ENCODE results near the gene MAIP1. TPM values are rescaled to one million over a fixed set of nuclear protein-coding genes. Genes with fewer than 3 reads are reported as not detected.

Gene MAIP1
- total RNA-seq, 1 donor = 29.8 TPM

DNA sequence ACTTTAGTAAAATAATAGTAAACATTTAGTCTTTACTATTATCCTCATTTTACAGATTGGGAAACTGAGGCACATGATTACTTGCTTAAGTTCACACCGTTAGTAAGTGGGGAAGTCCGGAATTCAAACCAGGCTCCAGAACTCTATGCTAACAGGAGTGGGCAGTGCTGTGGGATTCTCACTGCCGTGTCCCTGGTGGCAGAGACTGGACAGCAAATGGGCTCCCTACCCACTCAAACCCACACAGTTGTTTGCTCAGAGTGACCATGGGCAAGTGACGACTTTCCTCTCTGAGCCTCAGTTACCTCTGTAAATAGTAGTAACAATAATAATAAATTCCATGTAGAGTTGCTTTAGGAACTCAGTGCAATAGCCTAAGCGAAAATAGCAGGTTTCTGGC, 24.0 kb downstream of the MAIP1 start:
- no peak overlapping the region for H3K4me3 ChIP-seq (ENCODE audit: low read depth, low read length)
- no peak for DNase-seq (ENCODE audit: low read depth)
- TF ChIP-seq, protein P1, sequence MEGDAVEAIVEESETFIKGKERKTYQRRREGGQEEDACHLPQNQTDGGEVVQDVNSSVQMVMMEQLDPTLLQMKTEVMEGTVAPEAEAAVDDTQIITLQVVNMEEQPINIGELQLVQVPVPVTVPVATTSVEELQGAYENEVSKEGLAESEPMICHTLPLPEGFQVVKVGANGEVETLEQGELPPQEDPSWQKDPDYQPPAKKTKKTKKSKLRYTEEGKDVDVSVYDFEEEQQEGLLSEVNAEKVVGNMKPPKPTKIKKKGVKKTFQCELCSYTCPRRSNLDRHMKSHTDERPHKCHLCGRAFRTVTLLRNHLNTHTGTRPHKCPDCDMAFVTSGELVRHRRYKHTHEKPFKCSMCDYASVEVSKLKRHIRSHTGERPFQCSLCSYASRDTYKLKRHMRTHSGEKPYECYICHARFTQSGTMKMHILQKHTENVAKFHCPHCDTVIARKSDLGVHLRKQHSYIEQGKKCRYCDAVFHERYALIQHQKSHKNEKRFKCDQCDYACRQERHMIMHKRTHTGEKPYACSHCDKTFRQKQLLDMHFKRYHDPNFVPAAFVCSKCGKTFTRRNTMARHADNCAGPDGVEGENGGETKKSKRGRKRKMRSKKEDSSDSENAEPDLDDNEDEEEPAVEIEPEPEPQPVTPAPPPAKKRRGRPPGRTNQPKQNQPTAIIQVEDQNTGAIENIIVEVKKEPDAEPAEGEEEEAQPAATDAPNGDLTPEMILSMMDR (IDR thresholded peaks at IDR 0.05; ENCODE audit: insufficient read depth, low read depth, low read length) = no peak

DNA sequence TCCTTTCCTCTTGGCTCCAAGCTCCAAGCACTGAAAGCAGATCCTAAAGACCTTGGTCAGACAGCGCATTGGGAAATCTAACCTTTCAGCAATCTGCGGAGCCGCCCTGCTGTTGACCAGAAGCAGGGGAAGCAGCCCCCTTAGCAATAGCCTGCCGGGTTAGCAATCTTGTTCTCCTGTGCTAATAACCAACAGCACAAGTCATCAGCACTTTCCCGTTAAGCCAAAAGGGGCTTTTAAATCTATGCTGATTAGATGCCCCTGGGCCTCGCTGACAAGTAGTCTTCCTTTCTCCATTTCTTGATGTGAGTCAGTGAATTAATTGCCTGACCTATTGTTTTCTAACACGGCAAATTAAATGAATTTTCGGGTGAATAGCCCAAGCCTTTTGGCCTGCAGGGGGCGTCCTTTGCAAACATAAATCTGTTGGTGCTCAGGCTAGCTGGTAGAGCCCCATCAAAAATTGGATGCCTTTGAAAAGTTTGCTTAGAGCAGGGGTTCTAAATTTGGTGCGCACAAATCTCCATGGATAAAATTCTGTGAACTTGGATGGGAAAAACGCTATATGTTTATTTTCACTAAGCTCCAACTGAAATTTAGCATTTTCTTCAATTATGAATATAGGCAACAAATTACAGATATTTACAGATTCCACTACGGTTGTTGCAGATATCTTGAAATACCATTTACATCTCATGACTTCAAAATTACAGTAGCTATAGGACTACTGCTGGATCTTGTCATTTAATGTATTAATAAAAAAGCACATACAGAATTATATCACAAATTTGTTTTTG, 24.6 kb downstream of the MAIP1 start:
- peak; percentile 87 for DNase-seq (ENCODE audit: low read depth)
- peak overlapping the region; percentile 27 for H3K4me3 ChIP-seq (ENCODE audit: low read depth, low read length)
- TF ChIP-seq, protein P1 (IDR thresholded peaks at IDR 0.05; ENCODE audit: insufficient read depth, low read depth, low read length) = peak; percentile 83

DNA sequence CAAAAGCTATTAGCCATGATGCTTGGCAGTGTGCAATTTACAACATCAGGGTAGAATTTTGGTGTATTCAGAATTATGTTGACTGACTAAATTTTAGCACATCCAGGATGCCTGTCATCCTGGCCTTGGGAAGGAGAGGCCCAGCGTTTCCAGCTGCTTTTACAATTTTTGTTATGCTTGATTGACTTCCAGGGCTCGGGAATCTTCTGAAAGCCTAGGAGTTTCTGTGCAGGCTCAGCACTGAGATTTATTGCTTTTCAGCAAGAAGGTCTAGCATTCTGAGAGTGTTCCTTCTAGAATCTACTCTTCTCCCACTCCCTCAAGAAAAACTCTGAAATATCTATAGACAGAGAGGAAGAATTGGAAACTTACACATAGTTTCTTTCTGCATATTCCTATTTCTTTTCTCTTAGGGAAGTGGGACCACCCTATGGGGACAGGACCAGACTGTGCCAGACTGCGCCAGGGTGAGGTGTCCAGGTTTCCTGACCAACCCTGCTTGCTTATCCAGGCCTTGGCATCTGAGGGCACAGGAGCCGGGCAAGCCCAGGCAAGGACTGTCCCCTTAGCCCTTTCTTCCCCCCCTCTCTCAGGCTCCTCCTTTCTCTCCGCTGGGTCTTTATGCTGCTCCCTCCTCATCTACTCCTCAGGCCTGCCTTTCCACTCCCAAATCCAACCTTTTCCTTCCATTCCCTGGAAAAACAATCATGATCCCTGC, 26.9 kb downstream of the MAIP1 start:
- no peak overlapping the region for H3K4me3 ChIP-seq (ENCODE audit: low read depth, low read length)
- no peak for DNase-seq (ENCODE audit: low read depth)
- TF ChIP-seq, protein P1 (IDR thresholded peaks at IDR 0.05; ENCODE audit: insufficient read depth, low read depth, low read length) = no peak

DNA sequence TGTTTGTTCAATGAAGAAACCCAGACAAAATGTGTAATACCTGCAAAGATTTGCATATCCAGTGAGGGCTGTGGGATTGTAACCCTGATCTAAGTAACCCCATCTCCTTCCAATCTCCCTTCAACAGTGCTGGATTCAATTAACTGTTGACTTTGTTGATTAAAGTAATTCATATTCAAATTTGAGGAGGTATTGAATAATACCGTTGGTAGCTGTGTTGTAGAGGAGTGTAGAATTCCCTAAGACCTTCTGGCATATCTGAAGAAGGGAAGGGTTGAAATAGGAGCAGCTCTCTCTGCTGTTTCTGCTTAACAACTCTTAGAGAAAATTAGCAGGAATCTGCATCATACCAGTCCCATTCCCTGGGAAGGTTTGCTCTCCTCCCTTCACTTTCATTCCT, 28.2 kb downstream of the MAIP1 start:
- TF ChIP-seq, protein P1 (IDR thresholded peaks at IDR 0.05; ENCODE audit: insufficient read depth, low read depth, low read length) = no peak
- no peak for DNase-seq (ENCODE audit: low read depth)

DNA sequence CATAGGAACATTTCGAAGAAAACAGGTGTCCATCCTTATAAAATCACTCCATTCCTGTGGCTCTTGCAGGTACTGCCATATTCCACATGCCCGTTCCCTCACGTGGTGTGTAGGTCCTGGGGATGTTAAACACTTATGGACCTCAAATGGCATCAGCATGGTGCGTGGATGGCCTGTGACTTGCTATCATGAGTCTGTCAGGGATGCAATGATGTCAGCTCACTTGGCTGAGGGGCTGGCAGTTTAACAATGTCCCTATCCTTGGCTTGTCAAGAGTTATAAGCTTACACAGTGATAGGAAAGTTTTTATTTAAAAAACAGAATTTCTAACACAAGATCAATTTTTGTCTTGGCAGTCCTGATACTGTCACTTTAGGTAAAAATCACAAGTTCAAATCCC, 28.8 kb downstream of the MAIP1 start:
- no peak overlapping the region for H3K4me3 ChIP-seq (ENCODE audit: low read depth, low read length)
- TF ChIP-seq, protein P1 (IDR thresholded peaks at IDR 0.05; ENCODE audit: insufficient read depth, low read depth, low read length) = no peak
- no peak for DNase-seq (ENCODE audit: low read depth)

More for the DNA sequence above, 28.2 kb downstream of the MAIP1 start:
- no peak overlapping the region for H3K4me3 ChIP-seq (ENCODE audit: low read depth, low read length)

DNA sequence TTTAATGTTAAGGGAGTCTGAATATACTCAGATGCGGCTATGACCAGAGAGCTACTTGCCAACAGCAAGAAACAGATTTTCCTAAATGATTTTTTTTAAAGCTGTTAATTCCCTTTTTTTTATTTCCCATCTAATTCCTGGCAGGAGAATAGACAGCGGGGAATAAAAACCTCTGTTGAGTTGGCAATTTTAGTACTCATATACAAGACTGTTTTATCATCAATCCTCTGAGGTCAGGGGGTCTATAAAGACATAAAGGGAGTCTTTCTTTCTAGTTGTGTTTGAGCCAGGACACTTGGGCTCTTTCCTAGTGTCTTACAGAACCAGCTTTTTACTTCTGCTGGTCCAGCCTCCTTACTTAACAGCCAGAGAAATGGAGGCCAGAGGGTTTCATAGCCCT, 29.4 kb downstream of the MAIP1 start:
- TF ChIP-seq, protein P1 (IDR thresholded peaks at IDR 0.05; ENCODE audit: insufficient read depth, low read depth, low read length) = no peak
- no peak for DNase-seq (ENCODE audit: low read depth)
- no peak overlapping the region for H3K4me3 ChIP-seq (ENCODE audit: low read depth, low read length)
